Stimulated activated CD4-positive, alpha-beta T cell treated with anti-CD3 and anti-CD28 coated beads, TNF-alpha, amount 100 ng/mL, for 1 hour (primary cell): Measurements from ENCODE around the gene ADAD2.

ENCODE experiments used
- DNase-seq, 3 donors: peaks; one replicate each; pipeline ENCODE4 v3.0.0-alpha.2; 2020; ENCODE audit warnings: low read depth in 3 of 3, low spot score in 1 of 3

Gene ADAD2

GRCh38 chr16:84190731-84191388 is at the start of gene ADAD2:
Gene ADAD2 (plus strand): TSS chr16:84191157. CDS start chr16:84191231, 74 bp downstream.
- DNase-seq, result no peak

DNA sequence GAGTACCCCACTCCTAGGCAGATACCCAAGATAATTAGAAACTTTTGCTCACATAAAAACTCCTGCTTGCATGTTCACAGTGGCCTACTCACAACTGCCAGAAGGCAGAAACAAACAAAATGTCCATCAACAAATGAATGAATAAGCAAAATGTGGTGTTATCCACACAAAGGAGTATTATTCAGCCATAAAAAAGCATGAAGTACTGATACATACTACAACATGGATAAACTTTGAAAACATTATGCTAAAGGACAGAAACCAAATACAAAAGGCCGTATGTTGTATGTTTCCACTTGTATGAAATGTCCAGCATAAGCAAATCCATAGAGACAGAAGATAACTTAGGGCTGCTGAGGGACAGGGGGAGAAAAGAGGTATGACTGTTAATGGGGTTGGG is 47.9 kb upstream of the ADAD2 start:
- no peak for DNase-seq

GRCh38 chr16:84143784-84144199 is 47.2 kb upstream of the ADAD2 start:
- DNase-seq, result no peak

- peak in 1 of 3 donors; percentile 24 for DNase-seq
Measured at GRCh38 chr16:84144209-84144858, 46.6 kb upstream of the ADAD2 start.

- peak; percentile 85 to 95 (median 93) for DNase-seq
Measured at GRCh38 chr16:84144859-84145639, 45.9 kb upstream of the ADAD2 start, which contains the start of the genes DNAAF1 and HSDL1. Gene DNAAF1 (plus strand): TSS chr16:84145308. CDS start chr16:84145441, 133 bp downstream. Gene HSDL1 (minus strand): TSS chr16:84145177. CDS start chr16:84131321, 13,856 bp downstream.

DNA sequence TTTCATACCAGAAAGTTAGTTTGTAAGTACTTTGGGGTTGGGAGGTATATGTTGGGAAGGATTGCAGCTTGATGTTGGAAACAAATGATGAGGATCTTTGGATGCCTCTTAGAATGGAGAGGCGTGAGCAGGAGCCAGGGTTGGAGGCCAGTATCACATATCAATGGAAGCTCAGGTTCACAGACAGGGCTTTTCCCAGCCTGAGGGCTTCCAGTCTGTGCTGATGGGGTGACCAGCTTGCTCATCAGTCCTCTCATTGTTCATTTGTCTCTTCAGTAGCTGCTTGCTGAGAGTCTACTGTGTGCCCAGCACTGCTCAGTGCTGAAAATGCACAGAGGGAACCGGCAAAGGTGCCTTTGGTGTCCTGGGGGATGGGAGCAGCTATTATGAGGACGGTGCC is 40.0 kb upstream of the ADAD2 start:
- no peak for DNase-seq

DNA sequence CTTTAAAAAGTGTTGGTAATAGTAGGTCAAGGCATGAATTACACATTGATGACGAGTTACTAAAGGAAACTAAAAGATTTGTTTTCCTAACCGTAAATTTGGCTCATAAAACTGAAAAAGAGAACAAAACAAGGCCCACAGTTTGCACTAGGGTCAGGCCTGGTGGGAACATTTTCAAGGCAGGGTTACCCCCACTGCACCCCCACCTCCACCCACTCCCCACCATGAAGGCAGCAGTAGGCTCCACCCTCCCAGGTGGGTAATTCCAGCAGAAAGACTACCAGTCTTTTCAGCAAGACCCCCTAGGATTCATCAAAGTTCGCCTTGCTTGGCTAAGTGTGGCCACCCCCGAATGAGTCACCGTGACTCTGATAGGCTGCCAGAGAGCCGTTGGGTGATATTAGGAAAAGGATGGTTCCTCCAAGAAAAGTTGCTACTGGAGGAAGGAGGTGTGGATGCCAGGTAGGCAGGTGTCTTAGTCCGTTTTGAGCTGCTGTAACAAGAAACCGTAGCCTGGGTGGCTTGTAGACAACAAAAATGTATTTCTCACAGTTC is 37.2 kb upstream of the ADAD2 start:
- no peak for DNase-seq

DNA sequence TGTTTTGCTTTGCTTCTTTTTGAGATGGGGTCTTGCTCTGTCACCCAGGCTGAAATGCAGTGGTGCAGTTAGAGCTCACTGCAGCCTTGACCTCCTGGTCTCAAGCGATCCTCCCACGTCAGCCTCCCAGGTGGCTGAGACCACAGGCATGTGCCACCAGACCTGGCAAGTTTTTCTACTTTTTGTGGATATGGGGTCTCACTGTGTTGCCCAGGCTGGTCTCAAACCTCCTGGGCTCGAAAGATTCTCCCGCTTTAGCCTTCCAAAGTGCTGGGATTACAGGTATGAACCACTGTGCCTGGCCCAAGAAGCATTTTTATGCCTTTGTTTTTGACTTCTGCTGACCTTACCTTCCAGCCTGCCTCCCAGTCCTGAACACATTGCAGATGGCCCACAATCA is 35.7 kb upstream of the ADAD2 start:
- no peak for DNase-seq

DNA sequence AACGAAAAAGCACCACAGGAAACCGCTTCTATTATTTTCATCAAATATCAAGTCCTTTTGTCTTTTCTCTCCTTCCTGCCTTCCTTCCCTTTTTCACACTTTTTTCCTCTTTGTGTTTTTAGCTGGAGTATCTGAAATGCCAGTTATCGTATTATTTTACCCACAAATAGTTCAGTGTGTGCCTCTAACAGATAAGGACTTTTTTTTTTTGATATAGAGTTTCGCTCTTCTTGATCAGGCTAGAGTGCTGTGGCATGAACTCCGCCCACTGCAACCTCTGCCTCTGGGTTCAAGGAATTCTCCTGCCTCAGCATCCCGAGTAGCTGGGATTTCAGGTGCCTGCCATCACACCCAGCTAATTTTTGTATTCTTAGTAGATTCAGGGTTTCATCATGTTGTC is 35.2 kb upstream of the ADAD2 start:
- DNase-seq, result no peak

GRCh38 chr16:84156342-84156784 is 34.6 kb upstream of the ADAD2 start:
- no peak for DNase-seq

GRCh38 chr16:84159007-84159406 is 31.9 kb upstream of the ADAD2 start:
- DNase-seq, result no peak

GRCh38 chr16:84159800-84160199 is 31.2 kb upstream of the ADAD2 start:
- DNase-seq, result no peak

GRCh38 chr16:84161037-84161436 is 29.9 kb upstream of the ADAD2 start:
- no peak for DNase-seq

DNA sequence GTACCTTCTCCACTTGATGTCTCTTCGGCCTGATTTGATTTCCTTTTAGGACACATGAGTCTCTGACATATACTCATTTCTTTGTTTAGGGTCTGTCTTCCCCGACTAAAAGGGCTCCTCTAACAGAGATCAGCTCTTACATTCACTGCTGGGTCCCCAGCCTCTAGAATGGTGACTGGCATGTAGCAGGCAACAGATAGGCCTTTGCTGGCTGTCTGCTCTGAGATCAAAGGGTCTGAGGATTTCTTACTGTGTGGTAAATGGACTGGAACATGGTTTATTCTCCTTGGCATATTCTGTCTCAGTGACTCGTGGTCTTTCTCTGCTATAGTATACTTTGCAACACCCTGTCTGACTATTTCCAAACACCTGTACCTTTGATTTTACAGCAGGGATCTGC is 29.2 kb upstream of the ADAD2 start:
- no peak for DNase-seq

- DNase-seq, result no peak
Measured at GRCh38 chr16:84165746-84166145, 25.2 kb upstream of the ADAD2 start.

- no peak for DNase-seq
Measured at GRCh38 chr16:84166796-84167695, 23.9 kb upstream of the ADAD2 start.

DNA sequence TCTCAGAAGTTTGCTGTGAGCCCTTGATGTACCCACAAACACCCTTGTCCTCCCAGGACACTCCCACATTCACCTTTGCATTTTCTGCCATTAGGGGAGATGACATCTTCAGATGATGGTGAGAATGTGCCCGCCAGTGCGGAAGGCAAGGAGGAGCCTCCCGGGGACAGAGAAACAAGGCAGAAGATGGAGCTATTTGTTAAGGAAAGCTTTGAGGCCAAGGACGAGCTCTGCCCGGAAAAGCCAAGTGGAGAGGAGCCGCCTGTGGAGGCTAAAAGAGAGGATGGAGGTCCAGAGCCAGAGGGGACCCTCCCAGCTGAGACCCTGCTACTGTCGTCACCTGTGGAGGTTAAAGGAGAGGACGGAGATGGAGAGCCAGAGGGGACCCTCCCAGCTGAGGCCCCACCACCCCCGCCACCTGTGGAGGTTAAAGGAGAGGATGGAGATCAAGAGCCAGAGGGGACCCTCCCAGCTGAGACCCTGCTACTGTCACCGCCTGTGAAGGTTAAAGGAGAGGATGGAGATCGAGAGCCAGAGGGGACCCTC is 21.1 kb upstream of the ADAD2 start:
- DNase-seq, result no peak

GRCh38 chr16:84174396-84174795 is 16.6 kb upstream of the ADAD2 start:
- DNase-seq, result no peak

GRCh38 chr16:84175350-84176081 is 15.4 kb upstream of the ADAD2 start:
- peak in 1 of 3 donors; percentile 57 for DNase-seq
